Esophagus muscularis mucosa (tissue), 4 donors: ENCODE data around the gene PTPRN2. TPM values are rescaled to one million over a fixed set of nuclear protein-coding genes. Genes with fewer than 3 reads are reported as not detected.

ENCODE experiments used
- DNase-seq: peaks from one replicate; pipeline ENCODE4 v3.0.0-alpha.2; 2017; ENCODE audit errors: extremely low spot score
- H3K27ac ChIP-seq, 4 donors: fragments of 200-600 bp; sonication (generic); replicated peaks in 1 of 4; 1 replicate in 3 of 4; 2 replicates in 1 of 4; pipeline ENCODE4 v1.5.1; 2016 to 2019; ENCODE audit warnings: mild to moderate bottlenecking in 1 of 4
- H3K27me3 ChIP-seq, 4 donors: fragments of 200-600 bp; sonication (generic); one replicate each; pipeline versions ENCODE4 v1.5.1 to v1.6.0; 2016 to 2019
- H3K36me3 ChIP-seq, 4 donors: fragments of 200-600 bp; sonication (generic); one replicate each; pipeline ENCODE4 v1.5.1; 2016 to 2019
- H3K4me1 ChIP-seq, 4 donors: fragments of 200-600 bp; sonication (generic); one replicate each; pipeline ENCODE4 v1.5.1; 2016 to 2019
- H3K4me3 ChIP-seq, 4 donors: fragments of 200-600 bp; sonication (generic); 1 replicate in 2 of 4; 2 replicates in 2 of 4; pipeline ENCODE4 v1.5.1; 2016 to 2019; ENCODE audit warnings: mild to moderate bottlenecking in 4 of 4, moderate library complexity in 1 of 4
- H3K9me3 ChIP-seq, 4 donors: fragments of 200-600 bp; sonication (generic); 1 replicate in 3 of 4; 2 replicates in 1 of 4; pipeline ENCODE4 v1.5.1; 2016 to 2019
- CTCF ChIP-seq, 3 experiments: fragments of 200-600 bp in 2 of 3; fragments of 450-650 bp in 1 of 3; sonication (generic) in 2 of 3; IDR thresholded peaks; one replicate each; pipeline ENCODE4 v1.5.1; 2017 to 2019; ENCODE audit warnings: antibody characterized with exemption in 3 of 3, mild to moderate bottlenecking in 2 of 3, moderate library complexity in 1 of 3
- EP300 ChIP-seq: sonication (generic); formaldehyde crosslinking; IDR thresholded peaks from one replicate; pipeline ENCODE4 v1.6.1; 2017; ENCODE audit warnings: antibody characterized with exemption
- POLR2A ChIP-seq: fragments of 450-650 bp; IDR thresholded peaks from one replicate; pipeline ENCODE4 v1.6.1; 2017; ENCODE audit warnings: antibody characterized with exemption, moderate library complexity, mild to moderate bottlenecking, low read depth
- POLR2AphosphoS5 ChIP-seq, 2 donors: sonication (generic); formaldehyde crosslinking; IDR thresholded peaks; one replicate each; pipeline ENCODE4 v1.6.1; 2017; ENCODE audit warnings: antibody characterized with exemption in 2 of 2
- WGBS: methylation state at CpG from one replicate; pipeline ENCODE4 v1.1.5; 2018; 5-methylcytosine and 5-hydroxymethylcytosine counted together
- intact Hi-C: fragments of 100-400 bp; cut with DNase I; formaldehyde crosslinking; loops from one replicate; pipeline ENCODE4 v1.15.1; 2023
- total RNA-seq, 4 donors: library from RNA; depleted of rRNA; stranded (reverse); fragments of >200 nt; gene quantifications; one replicate each; pipeline versions ENCODE4 v1.1.0 to v1.2.1, GENCODE V29; 2016

Gene PTPRN2
- total RNA-seq, 4 donors from 2014 or later, result 2.1 to 3.1 (median 3.1) TPM

- DNase-seq, result no peak
- Histone ChIP-seq H3K27ac (no peak overlapping the region), H3K9me3 (no peaks in the 10 kb centered on the region), H3K4me3 (no peak overlapping the region), H3K4me1 (peaks cover 0 to 8% (median 3%) of the 10 kb centered on the region in 4 donors), H3K27me3 (peaks cover 0 to 81% (median 2%) of the 10 kb centered on the region in 4 donors), H3K36me3 (no peaks in the 10 kb centered on the region)
- 82% methylated on average over 4 of the region's 5 CpGs for WGBS
- intact Hi-C loops, result no loop called here
- TF ChIP-seq EP300, result no peak
- TF ChIP-seq POLR2A, result no peak
- no peak for TF ChIP-seq POLR2AphosphoS5 (IDR thresholded peaks at IDR 0.05)
- no peak for TF ChIP-seq CTCF (IDR thresholded peaks at IDR 0.05)
Measured at GRCh38 chr7:158492367-158492764, 95.3 kb downstream of the PTPRN2 start.

DNA sequence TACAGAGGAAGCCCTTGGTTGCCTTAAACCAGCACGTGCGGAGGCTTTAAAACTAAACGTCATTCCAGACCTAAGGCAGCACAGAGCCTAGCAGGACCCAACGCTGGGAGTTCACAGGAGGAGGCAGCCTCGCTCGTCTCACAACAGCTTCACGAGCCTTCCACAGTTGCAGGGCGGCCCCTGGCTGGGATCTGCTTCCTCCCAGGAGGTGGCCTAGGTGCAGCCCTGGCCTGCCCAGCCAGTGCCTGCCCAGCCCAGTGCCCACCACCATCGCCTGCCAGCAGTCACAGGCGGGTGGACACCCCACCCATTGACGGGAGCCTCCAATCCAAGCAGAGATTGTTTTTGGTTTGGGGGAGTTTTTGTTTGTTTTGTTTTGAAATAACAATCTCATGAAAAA, 96.5 kb downstream of the PTPRN2 start:
- no peak for DNase-seq
- no peak overlapping the region for H3K4me3 ChIP-seq
- intact Hi-C loops, result no loop called here
- peaks cover 0 to 76% (median 2%) of the 10 kb centered on the region in 4 donors for H3K27me3 ChIP-seq
- no peaks in the 10 kb centered on the region for H3K9me3 ChIP-seq
- no peak overlapping the region for H3K27ac ChIP-seq
- peaks cover 0 to 8% (median 3%) of the 10 kb centered on the region in 4 donors for H3K4me1 ChIP-seq
- 71% methylated on average over 6 of the region's 11 CpGs for WGBS
- TF ChIP-seq POLR2A (no peak), EP300 (no peak), POLR2AphosphoS5 (IDR thresholded peaks at IDR 0.05) (no peak), CTCF (IDR thresholded peaks at IDR 0.05) (no peak)
- H3K36me3 ChIP-seq, result no peaks in the 10 kb centered on the region

GRCh38 chr7:158490171-158490782, 97.3 kb downstream of the PTPRN2 start:
- Histone ChIP-seq H3K36me3 (no peaks in the 10 kb centered on the region), H3K4me1 (no peaks in the 10 kb centered on the region), H3K27me3 (peaks cover 0 to 68% (median 0%) of the 10 kb centered on the region in 4 donors), H3K4me3 (no peak overlapping the region), H3K27ac (no peak overlapping the region), H3K9me3 (no peaks in the 10 kb centered on the region)
- no peak for DNase-seq
- TF ChIP-seq POLR2AphosphoS5 (IDR thresholded peaks at IDR 0.05) (no peak), EP300 (no peak), CTCF (IDR thresholded peaks at IDR 0.05) (no peak), POLR2A (no peak)
- 94% methylated on average over 26 of the region's 47 CpGs for WGBS
- intact Hi-C loops, result no loop called here

GRCh38 chr7:158489462-158490155, 98.0 kb downstream of the PTPRN2 start:
- DNase-seq, result no peak
- Histone ChIP-seq H3K36me3 (no peaks in the 10 kb centered on the region), H3K4me3 (no peak overlapping the region), H3K27ac (no peak overlapping the region), H3K9me3 (no peaks in the 10 kb centered on the region), H3K27me3 (peaks cover 0 to 61% (median 0%) of the 10 kb centered on the region in 4 donors), H3K4me1 (no peaks in the 10 kb centered on the region)
- WGBS, result 87% methylated on average over 30 of the region's 51 CpGs
- intact Hi-C loops, result no loop called here
- TF ChIP-seq CTCF (IDR thresholded peaks at IDR 0.05), result no peak
- no peak for TF ChIP-seq POLR2A
- TF ChIP-seq POLR2AphosphoS5 (IDR thresholded peaks at IDR 0.05), result no peak
- no peak for TF ChIP-seq EP300
